HG03135 (cell line): Measurements from ENCODE around the gene DYRK2.
A peak's percentile ranks its signal among the peaks of the same experiment; 100 is the strongest.

ENCODE experiments used
- ATAC-seq: cut with Tn5 transposase; IDR thresholded peaks from one replicate; pipeline ENCODE4 v1.9.1; 2021; ENCODE audit warnings: mild to moderate bottlenecking, moderate library complexity; ENCODE audit not compliant: unreplicated experiment

The DYRK2 gene

GRCh38 chr12:67698672-67699581, 50.4 kb downstream of the DYRK2 start:
- ATAC-seq, result peak; percentile 97

- ATAC-seq, result no peak
Observed at GRCh38 chr12:67701121-67701520, 52.6 kb downstream of the DYRK2 start.

DNA sequence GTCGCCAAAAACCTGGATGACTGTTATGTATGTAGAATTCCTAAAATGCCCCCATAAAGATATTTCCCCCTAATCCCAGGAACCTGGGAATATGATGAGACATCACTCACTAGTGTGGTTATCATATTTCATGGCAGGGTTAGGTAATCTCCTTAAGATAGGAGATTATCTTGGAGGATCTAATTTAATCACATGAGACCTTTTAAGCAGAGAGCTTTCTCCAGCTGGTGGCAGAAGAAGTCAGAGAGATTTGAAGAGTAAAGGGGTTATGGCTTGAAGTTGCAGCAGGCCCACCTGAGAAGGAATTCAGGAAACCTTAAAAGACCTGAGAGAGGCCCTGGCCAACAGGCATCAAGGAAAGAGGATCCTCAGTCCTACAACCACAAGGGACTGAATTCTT, 53.6 kb downstream of the DYRK2 start:
- no peak for ATAC-seq

GRCh38 chr12:67704071-67704470, 55.5 kb downstream of the DYRK2 start:
- ATAC-seq, result no peak

GRCh38 chr12:67705394-67706370, 57.1 kb downstream of the DYRK2 start:
- ATAC-seq, result no peak

DNA sequence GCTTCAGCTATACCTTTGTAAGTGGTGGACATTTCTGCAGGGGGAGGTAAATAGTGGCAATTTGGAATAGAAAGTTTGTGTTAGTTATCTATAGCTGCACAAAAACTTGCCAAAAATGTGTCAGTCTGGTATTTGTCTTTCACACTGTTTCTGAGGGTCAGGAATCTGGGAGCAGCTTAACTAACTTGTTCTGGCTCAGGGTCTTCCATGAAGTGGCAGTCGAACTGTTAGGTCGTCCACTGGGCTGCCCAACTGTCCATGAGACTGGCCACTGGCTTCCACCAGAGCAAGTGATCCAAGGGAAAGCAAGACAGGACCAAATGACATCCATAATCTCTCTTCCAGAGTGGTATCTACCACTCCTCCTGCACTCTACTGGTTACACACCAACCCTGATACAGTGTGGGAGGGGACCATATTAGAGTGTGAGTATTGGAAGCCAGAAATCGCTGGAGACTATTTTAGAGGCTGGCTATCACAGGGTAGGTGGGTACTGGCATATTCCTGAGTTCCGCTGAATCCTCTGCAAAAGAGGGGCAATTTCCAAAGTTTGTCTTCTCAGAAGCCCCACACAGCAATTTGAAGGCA, 60.9 kb downstream of the DYRK2 start:
- no peak for ATAC-seq

- ATAC-seq, result peak; percentile 86
Observed at GRCh38 chr12:67710582-67710981, 62.0 kb downstream of the DYRK2 start.

- ATAC-seq, result no peak
Observed at GRCh38 chr12:67712011-67712410, 63.5 kb downstream of the DYRK2 start.

GRCh38 chr12:67714648-67715047, 66.1 kb downstream of the DYRK2 start:
- no peak for ATAC-seq
